ENCODE data around the gene GOLGA6A.

GRCh38 chr15:74053941-74054529 is 28.3 kb downstream of the GOLGA6A start:
- TF ChIP-seq MYC (CRISPR knock-in tag; IDR thresholded peaks at IDR 0.05; ENCODE audit: borderline replicate concordance), result no peak
- TF ChIP-seq IKZF4 (CRISPR knock-in tag; IDR thresholded peaks at IDR 0.05; ENCODE audit: borderline replicate concordance, low read depth, not compliant biosample characterization), result no peak
- TF ChIP-seq FOXK1 (CRISPR knock-in tag; IDR thresholded peaks at IDR 0.05; ENCODE audit: borderline replicate concordance, low read depth), result no peak
- no peak for TF ChIP-seq ZNF776 (CRISPR knock-in tag; IDR thresholded peaks at IDR 0.05)
- no peak for TF ChIP-seq EP300 (IDR thresholded peaks at IDR 0.05; ENCODE audit: low read depth in 2 of 2, low read length in 2 of 2)
- no peak for TF ChIP-seq EP300 (CRISPR knock-in tag; IDR thresholded peaks at IDR 0.05; ENCODE audit: borderline replicate concordance)
- no peak for TF ChIP-seq CREB3 (CRISPR knock-in tag; IDR thresholded peaks at IDR 0.05)
- peak; percentile 67 for TF ChIP-seq CTCF (CRISPR knock-in tag; IDR thresholded peaks at IDR 0.05)
- TF ChIP-seq CEBPZ (IDR thresholded peaks at IDR 0.05; ENCODE audit: low read length), result no peak
- no peak for TF ChIP-seq SP2 (CRISPR knock-in tag; IDR thresholded peaks at IDR 0.05)

Data from HepG2 (cell line).